Astrocyte (in vitro differentiated cells and primary cell): ENCODE data around the gene SHB. TPM values are rescaled to one million over a fixed set of nuclear protein-coding genes. Genes with fewer than 3 reads are reported as not detected.

ENCODE experiments used
- DNase-seq: peaks from one replicate; pipeline ENCODE4 v3.0.0-alpha.2; 2010; ENCODE audit warnings: low read depth
- FAIRE-seq: peaks from 2 replicates; lab custom pipeline; 2011; peaks lifted over from hg19 to GRCh38; lab: Jason Lieb, UNC
- H2AFZ ChIP-seq: 2 replicates; pipeline ENCODE4 v1.6.0; 2012; ENCODE audit warnings: low read depth, low read length, inconsistent platforms
- H3K27ac ChIP-seq: 2 replicates; pipeline ENCODE4 v1.5.1; 2011; ENCODE audit warnings: low read depth, low read length, inconsistent platforms
- H3K27me3 ChIP-seq: 2 replicates; pipeline ENCODE4 v1.6.0; 2011; ENCODE audit warnings: low read length, inconsistent platforms; ENCODE audit not compliant: insufficient read depth
- H3K36me3 ChIP-seq: 2 replicates; pipeline ENCODE4 v1.5.1; 2011; ENCODE audit warnings: low read length, inconsistent platforms; ENCODE audit not compliant: insufficient read depth
- H3K4me1 ChIP-seq: 2 replicates; pipeline ENCODE4 v1.5.1; 2011; ENCODE audit warnings: low read length, inconsistent platforms; ENCODE audit not compliant: insufficient read depth
- H3K4me2 ChIP-seq: 2 replicates; pipeline ENCODE4 v1.6.0; 2012; ENCODE audit warnings: low read length, inconsistent platforms
- H3K4me3 ChIP-seq: 2 replicates; pipeline ENCODE4 v1.5.1; 2011; ENCODE audit warnings: low read depth, mild to moderate bottlenecking, low read length, inconsistent platforms; ENCODE audit not compliant: insufficient read depth
- H3K79me2 ChIP-seq: 2 replicates; pipeline ENCODE4 v1.6.0; 2012; ENCODE audit warnings: mild to moderate bottlenecking, low read length, inconsistent platforms; ENCODE audit not compliant: insufficient read depth
- H3K9ac ChIP-seq: 2 replicates; pipeline ENCODE4 v1.6.0; 2012; ENCODE audit warnings: mild to moderate bottlenecking, low read length, inconsistent platforms
- H3K9me3 ChIP-seq: 2 replicates; pipeline ENCODE4 v1.5.1; 2012; ENCODE audit warnings: low read depth, mild to moderate bottlenecking, low read length, inconsistent platforms; ENCODE audit not compliant: insufficient read depth
- H4K20me1 ChIP-seq: 2 replicates; pipeline ENCODE4 v1.6.0; 2012; ENCODE audit warnings: low read length, inconsistent platforms; ENCODE audit not compliant: insufficient read depth
- H3K27ac Mint-ChIP-seq: one replicate; pipeline ENCODE4 v1.8.0; 2021; ENCODE audit warnings: mild to moderate bottlenecking, mixed read lengths; ENCODE audit not compliant: unreplicated experiment
- H3K27me3 Mint-ChIP-seq: one replicate; pipeline ENCODE4 v1.8.0; 2021; ENCODE audit warnings: low read depth, mixed read lengths; ENCODE audit not compliant: unreplicated experiment
- H3K36me3 Mint-ChIP-seq: one replicate; pipeline ENCODE4 v1.8.0; 2021; ENCODE audit warnings: low read depth, mixed read lengths; ENCODE audit not compliant: unreplicated experiment
- H3K4me1 Mint-ChIP-seq: one replicate; pipeline ENCODE4 v1.8.0; 2021; ENCODE audit warnings: low read depth, mixed read lengths; ENCODE audit not compliant: unreplicated experiment
- H3K4me3 Mint-ChIP-seq: one replicate; pipeline ENCODE4 v1.8.0; 2021; ENCODE audit warnings: mild to moderate bottlenecking, moderate library complexity, mixed read lengths; ENCODE audit not compliant: unreplicated experiment
- H3K9me3 Mint-ChIP-seq: one replicate; pipeline ENCODE4 v1.8.0; 2021; ENCODE audit warnings: mild to moderate bottlenecking, mixed read lengths; ENCODE audit not compliant: unreplicated experiment
- EZH2 ChIP-seq: IDR thresholded peaks from 2 replicates; pipeline ENCODE4 v1.6.1; 2012; ENCODE audit warnings: mild to moderate bottlenecking, low read length, inconsistent platforms; ENCODE audit not compliant: insufficient read depth
- total RNA-seq: library from RNA; stranded (reverse); gene quantifications from 2 replicates; pipeline ENCODE4 v1.2.1, GENCODE V29; 2021
- TF ChIP-seq, protein P1 (sequence below): IDR thresholded peaks from 2 replicates; pipeline ENCODE4 v1.5.1; 2011; ENCODE audit warnings: low read depth, mild to moderate bottlenecking, inconsistent platforms, low read length, moderate library complexity; ENCODE audit not compliant: insufficient read depth

SHB gene
- total RNA-seq, 1 donor from 2014 or later = 53.4 TPM

DNA sequence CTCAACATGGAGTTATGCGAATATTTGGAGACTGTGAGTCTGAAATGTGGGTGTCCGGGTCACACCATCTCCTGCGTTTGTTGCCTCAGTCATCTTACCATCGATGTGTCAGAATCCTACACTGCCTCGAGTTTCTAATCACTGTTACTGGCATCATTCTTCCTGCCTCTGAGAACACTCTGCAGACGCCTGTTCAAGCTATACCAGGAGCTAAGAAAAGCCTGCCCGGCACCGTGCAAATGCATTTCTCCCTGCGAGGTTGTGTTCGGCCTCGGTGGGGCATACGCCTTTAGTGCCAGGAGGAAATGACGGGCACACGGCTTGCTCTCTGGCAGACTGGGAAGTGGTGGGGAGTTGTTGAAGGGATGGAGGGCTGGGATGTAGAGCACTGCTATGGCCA, 133.9 kb downstream of the SHB start:
- H3K4me1 Mint-ChIP-seq = peaks cover 24% of the 10 kb centered on the region
- peaks cover 48% of the 10 kb centered on the region for H3K79me2 ChIP-seq
- no peaks in the 10 kb centered on the region for H3K27me3 ChIP-seq
- no peak overlapping the region for H3K4me3 Mint-ChIP-seq
- no peaks in the 10 kb centered on the region for H3K27me3 Mint-ChIP-seq
- H3K9me3 Mint-ChIP-seq = no peaks in the 10 kb centered on the region
- H3K9ac ChIP-seq = no peak overlapping the region
- no peaks in the 10 kb centered on the region for H4K20me1 ChIP-seq
- FAIRE-seq (no peak), DNase-seq (no peak)
- no peak overlapping the region for H2AFZ ChIP-seq
- H3K36me3 ChIP-seq = peaks cover 11% of the 10 kb centered on the region
- H3K4me1 ChIP-seq = peaks cover 45% of the 10 kb centered on the region
- H3K36me3 Mint-ChIP-seq = peaks cover 17% of the 10 kb centered on the region
- peak overlapping the region; percentile 1 for H3K27ac ChIP-seq
- no peak overlapping the region for H3K27ac Mint-ChIP-seq
- H3K9me3 ChIP-seq = no peaks in the 10 kb centered on the region
- H3K4me2 ChIP-seq = no peak overlapping the region
- no peak overlapping the region for H3K4me3 ChIP-seq
- TF ChIP-seq, protein P1, sequence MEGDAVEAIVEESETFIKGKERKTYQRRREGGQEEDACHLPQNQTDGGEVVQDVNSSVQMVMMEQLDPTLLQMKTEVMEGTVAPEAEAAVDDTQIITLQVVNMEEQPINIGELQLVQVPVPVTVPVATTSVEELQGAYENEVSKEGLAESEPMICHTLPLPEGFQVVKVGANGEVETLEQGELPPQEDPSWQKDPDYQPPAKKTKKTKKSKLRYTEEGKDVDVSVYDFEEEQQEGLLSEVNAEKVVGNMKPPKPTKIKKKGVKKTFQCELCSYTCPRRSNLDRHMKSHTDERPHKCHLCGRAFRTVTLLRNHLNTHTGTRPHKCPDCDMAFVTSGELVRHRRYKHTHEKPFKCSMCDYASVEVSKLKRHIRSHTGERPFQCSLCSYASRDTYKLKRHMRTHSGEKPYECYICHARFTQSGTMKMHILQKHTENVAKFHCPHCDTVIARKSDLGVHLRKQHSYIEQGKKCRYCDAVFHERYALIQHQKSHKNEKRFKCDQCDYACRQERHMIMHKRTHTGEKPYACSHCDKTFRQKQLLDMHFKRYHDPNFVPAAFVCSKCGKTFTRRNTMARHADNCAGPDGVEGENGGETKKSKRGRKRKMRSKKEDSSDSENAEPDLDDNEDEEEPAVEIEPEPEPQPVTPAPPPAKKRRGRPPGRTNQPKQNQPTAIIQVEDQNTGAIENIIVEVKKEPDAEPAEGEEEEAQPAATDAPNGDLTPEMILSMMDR = no peak
- no peak for TF ChIP-seq EZH2

DNA sequence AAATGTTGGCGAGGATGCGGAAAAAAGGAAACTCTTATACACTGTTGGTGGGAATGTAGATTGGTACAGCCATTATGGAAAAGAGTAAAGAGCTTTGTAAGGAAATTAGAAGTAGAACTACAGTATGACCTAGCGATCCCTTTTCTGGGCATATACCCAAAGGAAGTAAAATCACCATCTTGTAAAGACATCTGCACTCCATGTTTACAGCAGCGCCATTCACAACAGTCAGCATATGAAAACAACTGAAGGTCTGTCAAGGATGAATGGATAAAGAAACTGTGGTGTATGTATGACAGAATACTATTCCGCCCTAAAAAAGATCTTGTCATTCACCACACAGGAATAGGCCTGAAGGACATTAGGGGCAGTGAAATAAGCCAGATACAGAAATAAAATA, 137.4 kb downstream of the SHB start:
- DNase-seq (no peak), FAIRE-seq (no peak)
- Mint-ChIP-seq H3K27ac (no peak overlapping the region), H3K36me3 (peaks cover 15% of the 10 kb centered on the region), H3K27me3 (no peaks in the 10 kb centered on the region), H3K4me3 (no peak overlapping the region), H3K9me3 (peaks cover 2% of the 10 kb centered on the region), H3K4me1 (peaks cover 20% of the 10 kb centered on the region)
- peaks cover 18% of the 10 kb centered on the region for H4K20me1 ChIP-seq
- TF ChIP-seq, protein P1 = no peak
- no peak for TF ChIP-seq EZH2
- H2AFZ ChIP-seq = no peak overlapping the region
- no peak overlapping the region for H3K4me3 ChIP-seq
- H3K36me3 ChIP-seq = peaks cover 11% of the 10 kb centered on the region
- peaks cover 31% of the 10 kb centered on the region for H3K4me1 ChIP-seq
- H3K27ac ChIP-seq = no peak overlapping the region
- H3K79me2 ChIP-seq = peaks cover 58% of the 10 kb centered on the region
- H3K9ac ChIP-seq = no peak overlapping the region
- H3K9me3 ChIP-seq = no peaks in the 10 kb centered on the region
- H3K27me3 ChIP-seq = no peaks in the 10 kb centered on the region
- no peak overlapping the region for H3K4me2 ChIP-seq

DNA sequence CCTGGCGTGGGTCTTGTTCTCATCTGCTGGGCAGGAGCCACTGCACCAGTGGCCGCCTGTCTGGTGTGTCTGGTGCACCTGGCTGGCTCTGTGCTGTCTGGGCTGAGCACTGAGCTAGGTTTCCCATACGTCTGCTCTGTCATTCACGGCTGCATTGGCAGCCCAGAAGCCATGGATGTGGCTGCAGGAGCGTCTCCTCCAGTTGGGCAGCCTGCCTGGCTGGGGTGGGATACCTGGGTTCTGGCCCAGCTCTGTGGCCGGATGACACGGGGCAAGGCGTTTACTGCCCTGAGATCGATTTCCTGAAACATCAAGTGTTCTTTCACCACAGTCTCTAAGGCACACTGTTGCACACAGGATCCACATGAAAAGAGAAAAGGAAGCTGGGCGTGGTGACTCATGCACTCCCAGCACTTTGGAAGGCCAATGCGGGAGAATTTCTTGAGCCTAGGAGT, 139.6 kb downstream of the SHB start:
- H3K4me1 ChIP-seq = peaks cover 28% of the 10 kb centered on the region
- no peak overlapping the region for H3K4me3 ChIP-seq
- H4K20me1 ChIP-seq = peaks cover 37% of the 10 kb centered on the region
- H3K9me3 ChIP-seq = no peaks in the 10 kb centered on the region
- DNase-seq (peak; percentile 72), FAIRE-seq (no peak)
- peak overlapping the region; percentile 43 for H3K27ac ChIP-seq
- H3K27me3 ChIP-seq = no peaks in the 10 kb centered on the region
- peak overlapping the region; percentile 21 for H3K9ac ChIP-seq
- H3K4me3 Mint-ChIP-seq = no peak overlapping the region
- H3K27me3 Mint-ChIP-seq = no peaks in the 10 kb centered on the region
- peaks cover 2% of the 10 kb centered on the region for H3K9me3 Mint-ChIP-seq
- TF ChIP-seq, protein P1 = no peak
- no peak for TF ChIP-seq EZH2
- peak overlapping the region; percentile 48 for H3K4me2 ChIP-seq
- H3K36me3 ChIP-seq = peaks cover 3% of the 10 kb centered on the region
- no peak overlapping the region for H2AFZ ChIP-seq
- H3K36me3 Mint-ChIP-seq = peaks cover 15% of the 10 kb centered on the region
- H3K4me1 Mint-ChIP-seq = peaks cover 37% of the 10 kb centered on the region
- peak overlapping the region; percentile 73 for H3K27ac Mint-ChIP-seq
- H3K79me2 ChIP-seq = peaks cover 70% of the 10 kb centered on the region
